Measurements from ENCODE around the gene PDIA4. TPM values are rescaled to one million over a fixed set of nuclear protein-coding genes. Genes with fewer than 3 reads are reported as not detected.

The PDIA4 gene
- total RNA-seq, 1 experiment from 2014 or later: 217 TPM

DNA sequence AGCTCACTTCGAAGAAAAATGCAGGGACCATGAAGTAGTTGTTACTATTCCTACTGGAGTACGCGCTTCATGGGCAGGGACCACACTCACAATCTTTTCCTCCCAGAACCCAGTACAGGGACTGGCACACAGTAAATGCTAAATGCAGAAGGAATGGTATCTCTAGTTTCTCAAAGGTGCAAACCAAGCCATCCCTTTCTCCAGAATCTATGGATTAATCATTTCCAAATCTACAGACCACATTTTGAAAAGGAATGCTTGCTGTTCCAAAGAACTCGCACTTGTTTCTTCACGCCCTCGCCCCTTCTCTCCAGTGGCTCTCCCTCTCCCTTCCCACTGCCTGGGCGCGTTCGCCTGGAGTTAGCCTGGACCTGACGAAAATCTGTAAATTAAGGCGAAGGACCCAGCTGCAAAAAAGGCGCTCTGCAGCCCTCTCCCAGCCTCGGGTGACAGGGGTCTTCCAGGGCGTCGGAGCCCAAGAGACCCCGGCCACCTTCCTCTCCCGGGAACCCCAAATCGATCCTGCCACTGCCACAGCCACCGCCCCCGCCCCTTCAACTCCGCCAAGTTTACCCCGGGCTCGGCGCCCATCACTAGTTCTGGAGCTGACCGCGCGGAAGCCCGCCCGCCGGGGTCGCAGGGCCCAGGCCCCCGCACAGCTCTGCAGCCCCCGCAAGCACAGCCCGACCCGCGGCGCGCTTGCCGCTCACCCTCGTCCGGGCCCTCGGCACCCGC, 527 bp downstream of the PDIA4 start:
- ChIA-PET RAD21 (ENCODE audit: low non-redundant PET in 1 of 2, low total read pairs in 2 of 2, uncharacterized antibody in 2 of 2, unreplicated experiment in 2 of 2) (no interaction called here), CTCF (no interaction called here), POLR2A (no interaction called here)
- no peaks in the 10 kb centered on the region for H4K20me1 ChIP-seq (ENCODE audit: insufficient read depth)
- BruUV-seq (replicated peaks): TSS peak; percentile 57
- TF ChIP-seq SRF (IDR thresholded peaks at IDR 0.05; ENCODE audit: low read depth): no peak
- no peak for TF ChIP-seq RAD21 (IDR thresholded peaks at IDR 0.05; ENCODE audit: low read depth)
- TF ChIP-seq CEBPB (IDR thresholded peaks at IDR 0.05; ENCODE audit: low read depth): no peak
- TF ChIP-seq, protein P1, sequence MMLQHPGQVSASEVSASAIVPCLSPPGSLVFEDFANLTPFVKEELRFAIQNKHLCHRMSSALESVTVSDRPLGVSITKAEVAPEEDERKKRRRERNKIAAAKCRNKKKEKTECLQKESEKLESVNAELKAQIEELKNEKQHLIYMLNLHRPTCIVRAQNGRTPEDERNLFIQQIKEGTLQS (IDR thresholded peaks at IDR 0.05): no peak
- TF ChIP-seq JUND (IDR thresholded peaks at IDR 0.05): no peak
- TF ChIP-seq SP1 (IDR thresholded peaks at IDR 0.05; ENCODE audit: low read depth): no peak
- TF ChIP-seq ELF1 (IDR thresholded peaks at IDR 0.05; ENCODE audit: borderline replicate concordance, low read depth): no peak
- TF ChIP-seq, protein P2, sequence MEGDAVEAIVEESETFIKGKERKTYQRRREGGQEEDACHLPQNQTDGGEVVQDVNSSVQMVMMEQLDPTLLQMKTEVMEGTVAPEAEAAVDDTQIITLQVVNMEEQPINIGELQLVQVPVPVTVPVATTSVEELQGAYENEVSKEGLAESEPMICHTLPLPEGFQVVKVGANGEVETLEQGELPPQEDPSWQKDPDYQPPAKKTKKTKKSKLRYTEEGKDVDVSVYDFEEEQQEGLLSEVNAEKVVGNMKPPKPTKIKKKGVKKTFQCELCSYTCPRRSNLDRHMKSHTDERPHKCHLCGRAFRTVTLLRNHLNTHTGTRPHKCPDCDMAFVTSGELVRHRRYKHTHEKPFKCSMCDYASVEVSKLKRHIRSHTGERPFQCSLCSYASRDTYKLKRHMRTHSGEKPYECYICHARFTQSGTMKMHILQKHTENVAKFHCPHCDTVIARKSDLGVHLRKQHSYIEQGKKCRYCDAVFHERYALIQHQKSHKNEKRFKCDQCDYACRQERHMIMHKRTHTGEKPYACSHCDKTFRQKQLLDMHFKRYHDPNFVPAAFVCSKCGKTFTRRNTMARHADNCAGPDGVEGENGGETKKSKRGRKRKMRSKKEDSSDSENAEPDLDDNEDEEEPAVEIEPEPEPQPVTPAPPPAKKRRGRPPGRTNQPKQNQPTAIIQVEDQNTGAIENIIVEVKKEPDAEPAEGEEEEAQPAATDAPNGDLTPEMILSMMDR (IDR thresholded peaks at IDR 0.05 in 2 of 3, conservative IDR thresholded peaks at IDR 0.05 in 1 of 3; ENCODE audit: borderline replicate concordance in 1 of 3, insufficient read depth in 1 of 3, low read depth in 2 of 3, low read length in 2 of 3): no peak
- TF ChIP-seq, protein P3, sequence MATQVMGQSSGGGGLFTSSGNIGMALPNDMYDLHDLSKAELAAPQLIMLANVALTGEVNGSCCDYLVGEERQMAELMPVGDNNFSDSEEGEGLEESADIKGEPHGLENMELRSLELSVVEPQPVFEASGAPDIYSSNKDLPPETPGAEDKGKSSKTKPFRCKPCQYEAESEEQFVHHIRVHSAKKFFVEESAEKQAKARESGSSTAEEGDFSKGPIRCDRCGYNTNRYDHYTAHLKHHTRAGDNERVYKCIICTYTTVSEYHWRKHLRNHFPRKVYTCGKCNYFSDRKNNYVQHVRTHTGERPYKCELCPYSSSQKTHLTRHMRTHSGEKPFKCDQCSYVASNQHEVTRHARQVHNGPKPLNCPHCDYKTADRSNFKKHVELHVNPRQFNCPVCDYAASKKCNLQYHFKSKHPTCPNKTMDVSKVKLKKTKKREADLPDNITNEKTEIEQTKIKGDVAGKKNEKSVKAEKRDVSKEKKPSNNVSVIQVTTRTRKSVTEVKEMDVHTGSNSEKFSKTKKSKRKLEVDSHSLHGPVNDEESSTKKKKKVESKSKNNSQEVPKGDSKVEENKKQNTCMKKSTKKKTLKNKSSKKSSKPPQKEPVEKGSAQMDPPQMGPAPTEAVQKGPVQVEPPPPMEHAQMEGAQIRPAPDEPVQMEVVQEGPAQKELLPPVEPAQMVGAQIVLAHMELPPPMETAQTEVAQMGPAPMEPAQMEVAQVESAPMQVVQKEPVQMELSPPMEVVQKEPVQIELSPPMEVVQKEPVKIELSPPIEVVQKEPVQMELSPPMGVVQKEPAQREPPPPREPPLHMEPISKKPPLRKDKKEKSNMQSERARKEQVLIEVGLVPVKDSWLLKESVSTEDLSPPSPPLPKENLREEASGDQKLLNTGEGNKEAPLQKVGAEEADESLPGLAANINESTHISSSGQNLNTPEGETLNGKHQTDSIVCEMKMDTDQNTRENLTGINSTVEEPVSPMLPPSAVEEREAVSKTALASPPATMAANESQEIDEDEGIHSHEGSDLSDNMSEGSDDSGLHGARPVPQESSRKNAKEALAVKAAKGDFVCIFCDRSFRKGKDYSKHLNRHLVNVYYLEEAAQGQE (IDR thresholded peaks at IDR 0.05; ENCODE audit: low read depth): no peak
- no peak for TF ChIP-seq YY1 (IDR thresholded peaks at IDR 0.05; ENCODE audit: extremely low read depth, insufficient replicate concordance, low read depth, low read length)
- TF ChIP-seq, protein P4, sequence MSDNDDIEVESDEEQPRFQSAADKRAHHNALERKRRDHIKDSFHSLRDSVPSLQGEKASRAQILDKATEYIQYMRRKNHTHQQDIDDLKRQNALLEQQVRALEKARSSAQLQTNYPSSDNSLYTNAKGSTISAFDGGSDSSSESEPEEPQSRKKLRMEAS (IDR thresholded peaks at IDR 0.05): no peak
- H3K9ac ChIP-seq (ENCODE audit: low read length): peak overlapping the region; percentile 99
- H2AFZ ChIP-seq (ENCODE audit: low read depth, low read length, poor library complexity, severe bottlenecking): no peak overlapping the region
- peaks cover 5 to 21% of the 10 kb centered on the region in 2 experiments for H3K4me1 ChIP-seq (ENCODE audit: control insufficient read depth in 1 of 2, insufficient read depth in 2 of 2, low read length in 2 of 2)
- H3K4me3 ChIP-seq (replicated peaks in 1 of 2; ENCODE audit: low read depth in 1 of 2, low read length in 2 of 2): peak overlapping the region; percentile 82 to 98
- intact Hi-C loops (cut with micrococcal nuclease): loop anchor here (1.0 to 5.0 kb wide), 2 partner anchors 40 to 118 kb away; no protein-coding TSS in a partner anchor
- DNase-seq (ENCODE audit: low read depth, low spot score): no peak
- peak overlapping the region; percentile 98 for H3K4me2 ChIP-seq (ENCODE audit: low read length)
- H3K79me2 ChIP-seq (ENCODE audit: insufficient read depth, low read length): peaks cover 55% of the 10 kb centered on the region
- ATAC-seq: no peak
- H3K36me3 ChIP-seq (ENCODE audit: control insufficient read depth in 1 of 2, insufficient read depth in 2 of 2, low read length in 2 of 2): peaks cover 0 to 14% of the 10 kb centered on the region in 2 experiments; a peak in 2 of 4 replicates
- H3K9me3 ChIP-seq (ENCODE audit: control insufficient read depth in 1 of 2, insufficient read depth in 1 of 2, low read depth in 1 of 2, low read length in 2 of 2): no peaks in the 10 kb centered on the region
- H3K27ac ChIP-seq (ENCODE audit: low read depth, low read length): peak overlapping the region; percentile 88
- no peaks in the 10 kb centered on the region for H3K9me2 ChIP-seq (ENCODE audit: insufficient read depth)
- H3K27me3 ChIP-seq (ENCODE audit: insufficient read depth, low read length): no peaks in the 10 kb centered on the region

Data from HCT116 (cell line).